Colonic mucosa (tissue), 4 donors: ENCODE data around the gene TMEM33. TPM values are rescaled to one million over a fixed set of nuclear protein-coding genes. Genes with fewer than 3 reads are reported as not detected.
"Not testable (repeated sequence)": the region's sequence is repeated elsewhere in the genome, so short reads cannot be mapped to it uniquely, and the experiment has no call there.

Experiments used
- DNase-seq: peaks from one replicate; pipeline ENCODE4 v3.0.0-alpha.2; 2020
- H3K27ac ChIP-seq: fragments of 200-600 bp; one replicate; pipeline ENCODE4 v1.8.0; 2021
- H3K27me3 ChIP-seq: fragments of 200-600 bp; one replicate; pipeline ENCODE4 v1.8.0; 2021
- H3K36me3 ChIP-seq: fragments of 200-600 bp; one replicate; pipeline ENCODE4 v1.8.0; 2021
- H3K4me1 ChIP-seq: fragments of 200-600 bp; one replicate; pipeline ENCODE4 v1.8.0; 2021; ENCODE audit warnings: mild to moderate bottlenecking
- H3K4me3 ChIP-seq: fragments of 200-600 bp; one replicate; pipeline ENCODE4 v1.8.0; 2021
- H3K9ac ChIP-seq, 2 donors: one replicate each; pipeline ENCODE4 v1.7.0; 2013; ENCODE audit warnings: control low read depth in 2 of 2, low read depth in 2 of 2, low read length in 2 of 2
- H3K9me3 ChIP-seq: fragments of 200-600 bp; one replicate; pipeline ENCODE4 v1.8.0; 2021
- intact Hi-C: fragments of 100-400 bp; cut with DNase I; formaldehyde crosslinking; loops from one replicate; pipeline ENCODE4 v1.14.1; 2022
- total RNA-seq, 2 donors: library from RNA; stranded (reverse); fragmentation: NEBNext Ultra II Directional in 1 of 2; extraction: Animal tissue kit (Norgen Biotek cat#: 25700) in 1 of 2; gene quantifications; one replicate each; pipeline ENCODE4 v1.2.1, GENCODE V29; 2021
- TF ChIP-seq, protein P1 (sequence below): fragments of 200-600 bp; IDR thresholded peaks from one replicate; pipeline ENCODE4 v1.8.0; 2022; ENCODE audit warnings: antibody characterized with exemption, mild to moderate bottlenecking
- donor health status: healthy.
- donor health status: DM: no; HTN: no; CAD: no.
- donor health status: DM: no; HTN: no; CAD: no.

TMEM33 gene
- total RNA-seq, 2 donors from 2014 or later, result 75.4 to 93.0 TPM

- Histone ChIP-seq H3K27me3 (no peaks in the 10 kb centered on the region), H3K9ac (no peak overlapping the region), H3K4me3 (no peak overlapping the region), H3K9me3 (no peaks in the 10 kb centered on the region), H3K4me1 (no peaks in the 10 kb centered on the region), H3K36me3 (no peaks in the 10 kb centered on the region), H3K27ac (no peak overlapping the region)
- intact Hi-C loops, result loop anchor here (5.0 kb wide), 1 partner anchor 607 kb away; no protein-coding TSS in a partner anchor
- TF ChIP-seq, protein P1, sequence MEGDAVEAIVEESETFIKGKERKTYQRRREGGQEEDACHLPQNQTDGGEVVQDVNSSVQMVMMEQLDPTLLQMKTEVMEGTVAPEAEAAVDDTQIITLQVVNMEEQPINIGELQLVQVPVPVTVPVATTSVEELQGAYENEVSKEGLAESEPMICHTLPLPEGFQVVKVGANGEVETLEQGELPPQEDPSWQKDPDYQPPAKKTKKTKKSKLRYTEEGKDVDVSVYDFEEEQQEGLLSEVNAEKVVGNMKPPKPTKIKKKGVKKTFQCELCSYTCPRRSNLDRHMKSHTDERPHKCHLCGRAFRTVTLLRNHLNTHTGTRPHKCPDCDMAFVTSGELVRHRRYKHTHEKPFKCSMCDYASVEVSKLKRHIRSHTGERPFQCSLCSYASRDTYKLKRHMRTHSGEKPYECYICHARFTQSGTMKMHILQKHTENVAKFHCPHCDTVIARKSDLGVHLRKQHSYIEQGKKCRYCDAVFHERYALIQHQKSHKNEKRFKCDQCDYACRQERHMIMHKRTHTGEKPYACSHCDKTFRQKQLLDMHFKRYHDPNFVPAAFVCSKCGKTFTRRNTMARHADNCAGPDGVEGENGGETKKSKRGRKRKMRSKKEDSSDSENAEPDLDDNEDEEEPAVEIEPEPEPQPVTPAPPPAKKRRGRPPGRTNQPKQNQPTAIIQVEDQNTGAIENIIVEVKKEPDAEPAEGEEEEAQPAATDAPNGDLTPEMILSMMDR, result no peak
- DNase-seq, result no peak
These were observed 45.9 kb upstream of the TMEM33 start for GRCh38 chr4:41889317-41889716.

DNA sequence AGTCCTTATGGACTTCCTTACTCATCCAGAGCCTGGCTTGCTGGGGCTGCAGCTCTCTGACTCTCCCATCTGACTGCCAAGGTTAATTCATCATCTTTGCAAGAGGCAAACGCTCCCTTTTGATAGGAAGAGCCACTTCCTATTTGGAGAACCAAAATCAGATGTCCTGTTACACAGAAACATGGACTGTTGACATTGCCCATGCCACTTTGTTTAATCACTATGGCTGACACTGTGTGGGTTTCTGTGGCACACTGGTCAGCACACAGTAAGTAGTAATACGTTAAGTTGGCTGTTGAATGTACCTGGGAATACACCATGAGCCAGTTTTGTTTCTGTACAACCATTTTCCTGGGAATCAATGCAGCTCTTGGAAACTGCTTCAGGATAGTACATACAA, 45.1 kb upstream of the TMEM33 start:
- no peak overlapping the region for H3K9ac ChIP-seq
- intact Hi-C loops, result no loop called here
- no peak overlapping the region for H3K4me3 ChIP-seq
- no peaks in the 10 kb centered on the region for H3K4me1 ChIP-seq
- no peak overlapping the region for H3K27ac ChIP-seq
- DNase-seq, result no peak
- no peaks in the 10 kb centered on the region for H3K36me3 ChIP-seq
- no peaks in the 10 kb centered on the region for H3K9me3 ChIP-seq
- TF ChIP-seq, protein P1, result no peak
- H3K27me3 ChIP-seq, result no peaks in the 10 kb centered on the region

- DNase-seq, result no peak
- TF ChIP-seq, protein P1, result no peak
- H3K36me3 ChIP-seq, result no peaks in the 10 kb centered on the region
- H3K4me1 ChIP-seq, result no peaks in the 10 kb centered on the region
- intact Hi-C loops, result no loop called here
- no peaks in the 10 kb centered on the region for H3K9me3 ChIP-seq
- H3K27ac ChIP-seq, result no peak overlapping the region
- no peak overlapping the region for H3K4me3 ChIP-seq
- no peaks in the 10 kb centered on the region for H3K27me3 ChIP-seq
- no peak overlapping the region for H3K9ac ChIP-seq
These were observed 38.6 kb upstream of the TMEM33 start for GRCh38 chr4:41896648-41897047.

DNA sequence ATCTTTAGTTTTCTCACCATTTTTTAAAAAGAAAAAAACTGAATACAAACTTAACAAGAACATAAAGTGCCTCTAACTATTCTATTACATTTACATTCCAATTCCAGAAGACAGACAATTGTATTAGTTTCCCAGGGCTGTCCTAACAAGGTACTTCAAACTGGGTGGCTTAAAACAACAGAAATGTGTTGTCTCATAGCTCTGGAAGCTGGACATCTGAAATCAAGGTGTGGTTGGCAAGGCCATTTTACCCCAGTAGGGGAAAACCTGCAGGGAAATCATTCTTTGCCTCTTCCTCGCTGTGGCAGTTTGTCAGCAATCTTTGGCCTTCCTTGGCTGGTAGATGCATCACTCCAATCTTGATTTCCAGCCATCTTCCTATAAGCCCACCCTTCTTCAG, 37.5 kb upstream of the TMEM33 start:
- no peak overlapping the region for H3K27ac ChIP-seq
- H3K4me3 ChIP-seq, result no peak overlapping the region
- H3K36me3 ChIP-seq, result no peaks in the 10 kb centered on the region
- no peaks in the 10 kb centered on the region for H3K27me3 ChIP-seq
- H3K9me3 ChIP-seq, result no peaks in the 10 kb centered on the region
- no peak for DNase-seq
- H3K4me1 ChIP-seq, result no peaks in the 10 kb centered on the region
- intact Hi-C loops, result no loop called here
- H3K9ac ChIP-seq, result no peak overlapping the region
- TF ChIP-seq, protein P1, result no peak

DNA sequence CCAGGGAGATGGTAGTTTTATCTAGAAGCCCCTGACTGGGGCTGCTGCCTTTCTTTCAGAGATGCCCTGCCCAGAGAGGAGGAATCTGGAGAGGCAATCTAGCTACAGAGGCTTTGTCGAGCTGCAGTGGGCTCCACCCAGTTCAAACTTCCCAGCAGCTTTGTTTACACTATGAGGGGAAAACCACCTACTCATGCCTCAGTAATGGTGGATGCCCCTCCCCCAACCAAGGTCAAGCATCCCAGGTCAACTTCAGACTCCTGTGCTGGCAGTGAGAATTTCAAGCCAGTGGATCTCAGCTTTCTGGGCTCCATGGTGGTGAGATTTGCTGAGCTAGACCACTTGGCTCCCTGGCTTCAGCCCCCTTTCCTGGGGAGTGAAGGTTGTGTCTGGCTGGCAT, 26.1 kb upstream of the TMEM33 start:
- DNase-seq, intact Hi-C loops, H3K4me1 ChIP-seq, H3K4me3 ChIP-seq, H3K27me3 ChIP-seq, H3K36me3 ChIP-seq, H3K27ac ChIP-seq, H3K9me3 ChIP-seq, H3K9ac ChIP-seq: not testable (repeated sequence)

DNA sequence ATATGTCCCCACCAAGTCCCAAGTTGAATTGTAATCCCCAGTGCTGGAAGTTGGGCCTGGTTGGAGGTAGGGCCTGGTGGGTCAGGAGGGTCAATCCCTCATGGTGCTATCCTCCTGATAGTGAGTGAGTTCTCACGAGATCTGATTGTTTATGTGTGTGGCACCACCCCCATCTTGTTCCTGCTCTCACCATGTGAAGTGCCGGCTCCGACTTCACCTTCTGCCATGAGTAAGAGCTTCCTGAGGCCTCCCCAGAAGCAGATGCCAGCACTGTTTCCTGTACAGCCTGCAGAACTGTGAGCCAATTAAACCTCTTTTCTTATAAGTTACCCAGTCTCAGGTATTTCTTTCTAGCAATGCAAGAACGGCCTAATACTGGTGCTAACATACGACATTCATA, 22.7 kb upstream of the TMEM33 start:
- H3K9me3 ChIP-seq, result no peaks in the 10 kb centered on the region
- intact Hi-C loops, result no loop called here
- H3K36me3 ChIP-seq, result no peaks in the 10 kb centered on the region
- no peak overlapping the region for H3K4me3 ChIP-seq
- no peaks in the 10 kb centered on the region for H3K4me1 ChIP-seq
- TF ChIP-seq, protein P1, result no peak
- no peak overlapping the region for H3K9ac ChIP-seq
- no peaks in the 10 kb centered on the region for H3K27me3 ChIP-seq
- DNase-seq, result no peak
- H3K27ac ChIP-seq, result no peak overlapping the region
